Middle frontal gyrus (tissue), 1 donor: ENCODE results near the gene LIF.

Source experiments
- DNase-seq: peaks from one replicate; pipeline ENCODE4 v3.0.0-alpha.2; 2015; ENCODE audit warnings: low spot score; ENCODE audit errors: extremely low spot score

Gene LIF

DNA sequence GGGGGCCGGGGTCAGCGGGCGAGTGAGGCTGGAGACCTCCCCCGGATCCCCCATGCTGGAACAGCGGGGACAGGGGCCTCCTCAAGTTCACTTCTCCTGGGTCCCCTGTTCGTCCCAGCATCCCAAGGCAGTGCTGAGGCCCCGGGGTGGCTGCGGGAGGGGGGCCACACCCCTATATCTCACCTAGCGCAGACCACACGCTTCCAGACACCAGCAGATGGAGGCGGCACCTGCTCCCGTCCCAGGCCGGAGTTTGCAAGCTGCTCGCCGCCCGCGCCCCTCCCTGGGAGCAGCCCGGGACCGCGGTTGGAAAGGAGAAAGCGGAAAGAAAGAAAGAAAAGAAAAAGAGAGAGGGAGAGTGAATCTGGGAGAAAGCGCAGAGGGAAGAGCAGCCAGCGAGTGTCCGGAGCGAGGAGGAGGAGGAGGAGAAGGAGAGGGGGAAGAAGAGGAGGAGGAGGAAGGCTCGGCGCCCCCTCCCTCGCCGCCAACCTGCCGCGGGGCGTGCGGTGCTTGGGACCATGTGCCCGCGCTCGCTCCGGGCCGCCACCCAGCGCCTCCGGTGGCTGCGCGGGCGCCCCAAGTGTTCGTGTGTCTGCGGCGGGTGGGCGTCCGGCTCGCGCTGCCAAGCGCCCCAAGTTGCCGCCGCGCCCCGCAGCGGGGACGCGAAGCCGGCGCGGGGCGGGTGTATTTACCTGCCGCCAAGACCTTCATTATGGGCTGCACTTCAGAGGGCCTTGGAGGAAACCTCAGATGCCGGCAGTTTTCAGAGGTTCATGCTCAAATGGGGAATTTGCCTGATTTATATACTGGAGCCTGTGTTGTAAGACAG is at the start of gene LIF:
Gene LIF (minus strand): TSS at position 775 of the 829 bp plus-strand sequence. CDS start 64 bp downstream, at position 711.
- DNase-seq: no peak

DNA sequence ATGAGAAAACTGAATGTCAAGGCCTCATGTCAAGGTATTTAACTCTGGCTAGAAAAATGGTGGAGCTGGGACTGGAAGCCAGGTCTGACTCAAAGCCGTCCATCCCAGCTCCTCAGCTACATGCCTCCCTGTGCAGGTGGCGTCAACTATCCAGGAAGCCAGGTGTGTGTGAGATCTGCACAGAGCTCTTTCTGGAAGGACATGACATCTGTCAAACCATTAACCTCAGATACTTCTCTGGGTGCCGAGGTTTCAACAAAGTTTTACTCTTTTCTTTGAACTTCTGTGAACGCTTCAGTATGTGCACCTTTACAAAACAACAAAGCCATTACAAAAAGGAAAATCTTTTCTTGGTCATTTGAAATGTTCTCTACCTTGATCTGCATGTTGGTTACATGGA is 49.8 kb upstream of the LIF start:
- DNase-seq: no peak

DNA sequence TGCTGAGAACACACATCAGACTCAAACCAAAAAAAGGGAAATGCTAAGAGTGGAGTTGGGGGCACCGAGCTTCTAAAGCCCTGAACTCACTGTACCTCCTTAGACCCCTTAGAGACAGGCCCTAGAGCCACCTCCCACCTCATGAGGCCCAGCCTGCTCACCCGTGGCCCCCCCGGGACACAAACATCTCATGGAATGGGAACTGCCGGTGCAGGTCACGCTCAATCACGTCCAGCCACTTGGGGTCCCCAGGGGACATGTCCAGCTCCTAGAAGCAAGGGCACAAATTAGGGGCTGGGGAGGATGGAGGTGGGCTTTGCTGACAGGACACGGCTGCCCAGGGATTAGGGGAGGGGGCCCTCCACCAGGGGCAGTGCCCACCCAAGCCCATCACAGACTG is 49.0 kb upstream of the LIF start:
- no peak for DNase-seq

DNA sequence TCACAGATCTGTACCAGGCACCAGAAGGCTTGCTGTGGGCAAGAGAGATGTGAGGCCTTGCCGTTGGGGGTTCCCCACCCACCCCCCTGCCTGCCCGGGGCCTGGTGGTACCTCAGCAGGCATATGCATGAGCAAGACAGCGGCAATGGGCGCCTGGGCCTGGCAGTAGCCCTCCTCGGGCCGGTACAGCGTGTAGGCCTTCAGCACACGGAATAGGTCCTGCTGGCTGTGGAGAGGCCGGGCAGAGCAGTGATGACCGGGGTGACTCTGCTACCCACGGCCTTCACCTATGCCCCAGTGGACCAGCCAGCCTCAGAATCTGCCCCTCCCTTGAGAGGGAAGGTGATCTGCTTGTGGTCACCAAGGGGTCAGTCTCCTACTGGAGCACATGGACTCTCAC is 48.3 kb upstream of the LIF start:
- no peak for DNase-seq

DNA sequence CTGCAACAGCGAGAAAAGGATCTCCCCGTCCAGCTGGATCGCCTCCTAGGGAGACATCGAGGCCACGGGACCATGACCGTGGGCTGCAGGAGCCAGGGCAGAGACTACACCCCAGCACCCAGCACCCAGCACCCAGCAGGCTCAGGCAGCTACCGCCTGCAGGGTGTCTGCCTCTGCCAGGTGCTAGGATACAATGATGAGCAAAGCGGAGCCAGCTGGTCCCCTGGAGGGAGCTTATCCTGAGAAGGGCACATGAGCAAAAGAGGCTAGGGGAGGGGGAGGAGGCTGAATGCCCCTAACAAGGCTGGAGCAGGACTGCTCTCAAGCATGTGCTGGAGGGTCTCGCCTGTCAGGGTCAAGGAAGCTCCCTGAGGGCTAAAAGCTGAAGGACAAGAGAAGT is 47.5 kb upstream of the LIF start:
- DNase-seq: no peak

DNA sequence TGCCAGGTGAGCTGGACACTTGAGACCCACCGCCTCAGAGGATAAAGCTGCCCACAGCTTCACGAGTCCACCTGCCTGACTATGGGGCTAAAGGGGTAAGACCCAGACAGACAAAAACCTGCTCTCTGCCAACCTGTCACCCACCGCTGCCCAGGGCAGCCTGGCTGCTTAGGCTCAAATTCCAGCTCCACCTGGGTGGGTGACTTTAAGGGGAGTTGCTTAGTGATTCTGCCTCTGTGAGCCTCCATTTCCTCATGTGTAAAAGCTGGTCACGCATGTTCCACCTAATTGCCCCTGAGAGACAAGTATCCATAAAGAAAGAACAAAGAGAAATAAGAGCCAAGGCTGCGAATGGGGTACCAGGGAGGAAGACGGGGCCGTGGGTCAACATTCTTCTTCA is 46.5 kb upstream of the LIF start:
- DNase-seq: no peak

DNA sequence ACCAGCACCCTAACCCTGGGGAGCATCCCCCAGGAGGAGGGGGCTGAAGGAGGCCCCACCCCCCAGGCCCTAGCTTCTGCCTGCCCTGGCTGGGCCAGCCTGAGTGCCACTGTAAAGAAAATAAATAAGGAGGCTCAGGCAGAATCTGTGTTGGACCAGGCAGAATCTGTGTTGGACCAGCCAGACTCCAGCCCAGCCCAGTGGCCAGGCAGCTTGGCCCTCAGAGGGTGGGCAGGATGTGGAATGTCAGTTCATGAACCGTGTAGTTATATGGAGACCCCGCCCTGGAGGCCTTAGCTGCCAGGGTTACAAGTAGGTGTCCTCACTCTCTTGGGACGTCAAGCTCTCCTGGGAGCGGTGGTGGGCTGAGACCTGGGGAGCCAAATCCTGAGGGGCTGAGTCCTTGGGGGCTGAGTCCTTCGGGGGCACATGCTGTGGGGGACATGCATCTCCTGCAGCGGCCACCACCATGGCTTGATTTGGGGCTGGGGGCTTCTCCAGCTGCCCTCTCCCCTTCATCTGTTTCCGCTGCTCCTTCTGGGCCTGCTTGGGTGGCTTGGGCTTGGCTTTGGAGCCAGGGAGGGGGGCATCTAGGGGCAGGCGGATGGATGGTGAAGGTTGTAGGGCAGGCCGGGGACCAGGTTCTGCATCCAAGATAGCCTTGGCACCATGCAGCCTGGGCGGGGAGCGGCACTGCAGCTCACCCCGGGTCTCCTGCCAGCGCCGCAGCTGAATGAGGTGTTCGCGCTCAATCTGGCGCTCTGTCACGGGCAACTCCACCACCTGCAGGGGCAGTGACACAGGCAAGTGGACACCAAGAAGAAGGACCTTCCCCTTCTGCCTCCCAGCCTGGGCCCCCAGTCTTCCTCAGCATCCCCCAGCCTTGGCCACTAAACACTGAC is 45.8 kb upstream of the LIF start:
- DNase-seq: no peak

DNA sequence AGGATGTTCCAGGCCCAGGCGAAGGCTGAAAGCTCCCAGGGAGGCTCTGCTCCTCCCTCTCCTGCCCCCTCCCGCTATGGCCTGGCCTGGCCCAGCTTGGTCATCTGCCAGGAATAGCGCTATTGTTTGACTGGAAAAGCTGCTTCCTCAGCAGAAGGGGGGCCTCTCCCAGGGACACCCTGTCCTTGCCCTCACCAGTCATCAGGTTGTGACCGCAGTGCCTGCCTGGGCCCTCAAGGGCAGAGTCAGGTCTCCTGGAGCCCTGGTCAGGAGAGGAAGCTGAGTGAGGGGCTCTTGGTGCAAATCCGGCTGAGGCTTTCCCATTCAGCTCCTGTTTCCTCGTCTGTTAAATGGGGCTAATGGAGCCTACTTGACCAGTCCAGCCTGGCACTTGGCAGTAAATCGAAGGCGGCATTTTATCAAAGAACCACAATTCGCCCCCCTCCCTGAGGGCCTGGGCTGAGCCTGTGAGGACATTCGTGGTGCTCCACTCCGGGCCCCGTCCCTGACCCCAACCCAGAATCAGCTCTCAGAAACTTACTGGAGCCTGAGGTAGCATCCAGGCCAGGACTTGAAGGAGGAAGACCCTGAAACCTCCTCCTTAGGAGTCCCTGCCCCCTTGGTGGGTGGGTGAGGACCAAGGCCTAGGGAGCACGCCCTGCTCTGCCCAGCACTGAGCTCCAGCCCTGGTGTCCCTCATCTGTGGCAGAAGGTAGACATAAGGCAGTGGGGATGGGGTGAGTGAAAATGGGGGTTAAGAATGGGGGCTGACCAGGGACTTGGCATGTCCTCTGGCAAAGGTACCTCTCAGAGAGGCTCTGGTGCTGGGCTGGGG is 44.7 kb upstream of the LIF start:
- no peak for DNase-seq

DNA sequence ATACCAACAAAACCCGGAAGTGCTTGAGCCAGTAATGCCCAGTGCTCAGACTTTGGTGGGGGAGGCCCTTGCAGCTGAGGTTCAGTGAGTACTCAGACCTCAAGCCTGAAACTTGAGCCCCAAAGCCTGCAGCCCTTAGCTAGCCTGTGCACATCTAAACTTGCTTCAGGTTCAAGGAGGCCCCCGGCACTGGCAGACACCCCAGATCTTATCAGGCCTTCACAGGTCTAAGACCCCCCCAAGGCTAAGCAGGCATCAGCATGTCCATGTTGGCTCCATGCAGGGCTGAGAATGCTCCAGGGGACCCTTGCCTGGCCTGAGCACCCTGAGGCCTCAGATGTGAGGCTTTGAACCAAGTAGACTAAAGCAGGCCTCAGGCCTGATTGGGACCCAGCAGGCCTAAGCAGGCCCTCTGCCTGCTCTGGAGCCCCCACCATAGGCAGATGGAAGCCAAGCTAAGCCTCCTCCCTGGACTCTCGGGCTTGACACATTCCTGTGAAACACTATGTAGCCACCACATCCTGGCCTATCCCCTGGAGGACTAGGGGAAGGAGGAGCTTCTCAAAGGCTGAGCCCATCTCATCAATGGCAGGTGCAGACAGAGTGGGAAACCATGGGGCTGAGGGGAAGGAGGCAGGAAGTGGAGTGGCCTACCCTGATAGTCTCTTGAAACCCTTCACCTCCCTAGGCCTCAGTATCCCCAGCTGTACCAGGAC is 43.9 kb upstream of the LIF start:
- DNase-seq: no peak

DNA sequence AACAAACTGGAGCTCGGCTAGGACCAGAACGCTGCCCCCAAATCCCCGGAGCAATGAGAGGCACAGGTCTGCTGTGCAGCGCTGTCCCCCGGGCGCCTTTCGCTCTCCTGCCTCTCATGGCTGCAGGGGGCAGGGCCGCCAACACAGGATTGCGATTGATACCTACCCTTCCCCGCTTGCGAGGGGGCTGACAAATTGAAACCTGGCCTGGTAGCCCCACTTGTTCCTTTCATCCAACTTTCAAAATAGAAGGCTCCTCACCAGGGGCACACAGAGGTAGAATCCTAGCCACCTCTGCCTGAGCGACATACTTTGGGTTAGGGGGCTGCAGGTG is 43.4 kb upstream of the LIF start:
- no peak for DNase-seq

DNA sequence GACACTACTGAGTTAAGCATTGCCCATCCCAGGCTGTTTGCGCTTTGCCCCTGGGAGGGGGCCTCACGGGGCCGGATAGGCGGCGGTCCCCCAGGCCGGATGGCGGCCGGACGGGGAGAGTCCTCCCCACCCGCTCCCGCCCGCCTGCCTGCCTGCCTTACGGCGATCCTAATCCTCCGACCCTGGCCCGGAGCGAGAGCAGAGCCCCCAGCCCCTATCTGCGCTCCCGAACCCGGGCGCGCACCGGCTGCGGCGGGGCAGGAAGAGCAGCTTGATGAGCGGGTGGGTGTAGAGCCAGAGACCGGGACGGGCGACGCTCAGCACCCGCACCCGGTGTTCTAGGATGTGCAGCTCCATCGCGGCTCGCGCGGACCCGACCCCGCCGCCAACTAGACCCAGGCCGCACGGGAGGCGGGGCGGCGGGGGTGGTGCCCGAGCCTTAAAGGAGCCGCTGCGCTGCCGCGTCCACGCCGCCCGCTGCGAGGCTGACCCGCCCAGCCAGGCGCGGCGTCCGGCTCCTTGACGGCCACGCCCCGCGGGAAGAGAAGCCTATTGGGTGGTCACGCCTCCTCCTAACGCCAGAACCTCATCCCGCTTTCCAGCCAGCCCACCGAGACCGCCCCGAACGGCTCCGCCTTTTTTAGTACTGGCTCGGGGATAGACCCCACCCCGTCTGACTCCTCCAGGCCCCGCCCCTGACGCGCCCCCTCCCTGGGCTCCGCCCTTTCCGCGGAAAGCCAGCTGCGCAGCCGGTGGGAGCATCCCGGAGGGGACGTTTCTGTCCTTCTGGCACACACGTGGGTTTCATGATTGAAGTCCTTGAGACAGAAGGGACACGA is 42.8 kb upstream of the LIF start, which contains the start of gene CASTOR1:
Gene CASTOR1 (minus strand): TSS at position 365 of the 839 bp plus-strand sequence. CDS start 8 bp downstream, at position 357.
- peak; percentile 88 for DNase-seq

DNA sequence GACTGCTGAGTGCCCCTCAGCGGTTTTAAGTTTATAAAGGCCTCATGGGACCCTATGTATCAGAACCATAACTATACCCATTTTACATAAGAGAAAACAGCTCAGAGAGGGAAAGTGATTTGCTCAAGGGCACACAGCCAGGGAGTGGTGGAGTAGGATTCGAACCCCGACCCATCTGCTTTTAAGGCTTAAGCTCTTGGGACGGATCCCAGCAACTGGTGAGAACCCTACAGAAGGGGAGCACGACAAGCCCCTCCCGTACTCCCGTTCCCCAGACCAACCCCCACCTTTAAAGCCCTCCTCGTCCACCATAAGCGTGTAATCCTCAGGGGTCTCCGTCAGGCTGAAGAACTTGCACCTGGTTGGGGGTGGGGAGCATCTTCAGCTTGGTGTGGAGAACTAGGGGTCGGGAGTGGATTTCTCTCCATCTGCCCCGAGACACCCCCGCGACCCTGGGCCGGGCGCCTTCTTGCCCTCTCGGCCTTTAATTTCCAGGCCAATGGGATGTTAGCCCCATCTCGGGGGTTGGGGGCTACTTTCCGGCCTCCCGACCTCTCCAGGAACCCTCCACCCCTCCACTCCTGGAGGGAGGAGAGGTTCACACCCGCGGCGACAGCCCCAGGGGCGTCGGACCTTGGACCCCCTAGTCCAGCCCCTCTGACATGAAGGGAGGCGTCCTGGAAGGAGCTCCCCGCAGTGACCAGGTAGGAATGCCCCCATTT is 42.0 kb upstream of the LIF start:
- no peak for DNase-seq

DNA sequence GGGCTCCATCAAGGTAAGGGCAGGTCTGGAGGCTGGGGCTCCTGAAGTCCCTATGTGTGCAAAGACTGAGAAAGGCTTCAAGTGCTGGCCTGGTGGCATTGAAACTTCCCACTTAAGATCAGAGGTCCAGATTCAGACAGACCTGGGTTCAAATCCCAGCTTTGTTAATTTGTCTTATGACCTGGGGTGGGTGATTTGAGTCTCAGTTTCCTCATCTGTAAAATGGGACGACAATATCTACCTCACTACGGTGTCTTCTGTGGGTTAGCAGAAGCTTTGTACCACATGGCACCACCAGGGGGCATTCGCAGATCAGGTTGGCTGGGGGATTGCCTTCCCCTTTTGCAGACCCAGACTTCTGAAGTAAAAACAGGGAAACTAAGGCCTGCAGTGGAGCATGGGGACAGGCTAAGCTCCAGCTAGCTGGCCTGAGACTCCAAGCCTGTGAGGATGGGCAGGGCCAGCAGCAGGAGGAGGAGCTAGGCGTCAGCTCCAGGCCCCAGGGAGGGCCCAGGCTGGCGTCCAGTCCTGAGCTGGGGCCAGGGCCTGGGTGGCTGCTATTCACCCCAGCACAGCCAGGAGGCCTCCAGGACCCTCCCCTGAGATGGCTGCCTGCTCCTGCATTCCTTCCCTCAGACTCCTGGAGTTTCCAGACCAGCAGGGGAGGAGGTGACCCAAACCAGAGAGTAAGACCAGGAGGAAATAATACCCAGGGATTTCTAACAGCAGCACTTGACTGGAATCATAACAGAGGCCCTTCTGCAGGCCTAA is 41.3 kb upstream of the LIF start:
- peak; percentile 42 for DNase-seq

DNA sequence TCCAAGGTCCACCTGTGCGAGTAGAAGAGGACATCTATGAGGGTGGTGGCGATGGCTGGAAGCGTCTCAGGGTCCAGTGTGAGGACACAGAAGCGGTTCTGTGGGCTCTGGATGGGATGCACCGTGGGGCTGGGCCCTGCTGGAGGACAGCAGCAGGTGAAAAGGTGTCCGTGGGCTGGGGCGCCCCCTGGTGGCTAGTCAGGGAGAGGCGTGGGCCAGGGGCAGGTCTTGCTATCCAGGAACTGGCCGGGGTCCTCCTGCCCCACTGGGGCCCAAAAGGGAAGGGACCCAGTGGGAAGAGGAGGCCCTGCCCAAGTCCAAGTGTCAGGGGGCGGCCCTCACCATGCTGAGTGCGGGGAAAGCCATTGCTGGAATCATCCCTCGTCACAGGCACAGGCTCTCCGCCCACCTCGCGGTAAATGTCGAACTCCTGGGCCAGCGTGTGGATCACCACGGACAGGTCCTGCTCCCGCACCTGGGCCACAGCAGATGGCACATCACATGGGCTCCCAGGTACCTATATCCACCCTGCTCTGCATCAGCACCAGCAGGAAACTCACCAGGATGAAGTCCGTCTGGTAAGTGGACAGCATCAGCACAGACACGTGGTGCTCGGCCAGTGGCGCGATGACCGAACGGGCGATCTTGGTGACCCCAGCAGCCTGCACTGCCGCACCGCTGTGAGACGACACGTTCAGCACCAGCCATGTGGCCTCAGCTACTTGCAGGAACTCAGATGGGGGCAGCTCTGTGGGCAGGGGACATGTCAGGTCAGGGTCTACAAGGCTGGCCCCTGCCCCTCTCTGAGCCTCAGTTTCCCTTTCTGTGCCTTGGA is 40.5 kb upstream of the LIF start:
- no peak for DNase-seq

DNA sequence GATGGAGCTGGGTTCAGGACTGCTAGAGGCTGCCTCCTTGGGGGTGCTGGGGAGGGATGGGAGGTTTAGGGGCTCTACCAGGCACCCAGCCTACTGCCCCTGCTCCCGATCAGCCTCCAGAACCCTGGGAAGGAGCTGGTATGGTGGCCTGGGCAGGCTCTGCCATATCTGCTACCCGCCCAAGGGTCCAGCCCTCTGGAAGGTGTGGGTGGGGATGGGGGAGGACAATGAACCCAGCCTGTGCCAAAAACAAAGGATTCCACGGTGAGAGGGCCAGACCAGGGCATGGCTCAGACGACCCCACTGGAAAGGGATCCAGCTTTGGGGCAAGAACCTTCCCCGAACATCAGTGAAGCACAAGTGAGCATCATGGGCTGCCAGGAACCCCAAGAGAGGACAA is 39.8 kb upstream of the LIF start:
- DNase-seq: no peak

DNA sequence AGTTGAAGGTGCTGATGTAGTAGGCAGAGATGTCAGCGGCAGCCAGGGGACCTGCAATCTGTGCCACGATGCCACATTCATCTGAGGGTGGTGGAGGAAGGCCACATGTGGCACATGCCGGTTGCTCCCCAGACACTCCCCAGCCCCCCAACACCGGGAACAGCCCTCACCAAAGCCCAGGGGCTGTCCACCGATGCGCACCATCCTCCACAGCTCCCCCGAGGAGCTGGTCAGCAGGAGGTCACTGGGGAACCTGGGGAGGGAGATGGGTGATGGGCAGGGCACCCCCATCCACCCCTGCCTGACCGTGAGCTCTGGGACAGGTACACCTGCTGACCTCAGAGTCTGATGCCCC is 39.3 kb upstream of the LIF start:
- DNase-seq: no peak

DNA sequence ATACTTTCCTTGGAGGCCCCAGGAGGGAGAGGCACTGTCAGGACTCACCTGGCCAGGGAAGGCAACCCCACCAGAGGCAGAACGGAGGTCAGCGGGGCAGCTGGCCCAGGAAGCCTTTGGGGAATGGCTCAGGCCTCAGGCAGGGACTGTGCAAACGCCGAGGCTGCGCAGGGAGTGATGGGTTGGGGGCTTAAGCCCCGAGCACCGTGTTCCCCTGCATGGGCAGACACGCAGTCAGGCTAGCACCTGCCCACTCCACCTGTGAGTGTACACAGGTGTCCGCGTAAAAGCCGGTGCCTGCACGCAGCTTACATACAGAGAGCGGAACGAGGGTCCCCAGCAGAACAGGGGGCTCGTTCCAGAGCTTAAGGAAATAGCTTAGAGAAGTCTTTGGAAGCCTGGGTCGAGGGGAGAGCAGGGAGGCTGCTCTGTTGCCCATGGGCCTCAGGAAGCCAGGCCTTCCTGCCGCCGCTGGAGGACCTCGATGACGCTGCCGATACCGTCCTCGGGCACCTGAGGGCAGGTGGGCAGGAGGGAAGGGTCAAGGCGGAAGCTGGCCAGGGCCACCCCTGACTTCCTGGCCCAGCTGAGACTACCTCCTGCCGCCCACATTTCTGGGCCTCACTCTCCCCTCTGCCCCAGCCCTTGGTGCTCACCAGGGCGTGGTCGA is 38.8 kb upstream of the LIF start:
- no peak for DNase-seq
